H9 (cell line): ENCODE results near the gene DENND1A. TPM values are rescaled to one million over a fixed set of nuclear protein-coding genes. Genes with fewer than 3 reads are reported as not detected.

Source experiments
- DNase-seq: peaks from one replicate; pipeline ENCODE4 v3.0.0-alpha.2; 2017
- H2AFZ ChIP-seq: one replicate; pipeline ENCODE4 v1.6.1; 2013; ENCODE audit warnings: mild to moderate bottlenecking, low read length, control low read depth, moderate library complexity
- H2AK5ac ChIP-seq: 2 replicates; pipeline ENCODE4 v1.6.1; 2013; ENCODE audit warnings: low read length, control low read depth, mixed read lengths; ENCODE audit not compliant: insufficient read length
- H2BK120ac ChIP-seq: one replicate; pipeline ENCODE4 v1.6.1; 2013; ENCODE audit warnings: low read depth, mild to moderate bottlenecking, low read length, control low read depth, inconsistent platforms; ENCODE audit not compliant: poor library complexity, severe bottlenecking
- H2BK12ac ChIP-seq: 2 replicates; pipeline ENCODE4 v1.6.1; 2013; ENCODE audit warnings: low read length, control low read depth, mixed read lengths, low read depth; ENCODE audit not compliant: insufficient read length
- H2BK15ac ChIP-seq: 2 replicates; pipeline ENCODE4 v1.6.1; 2013; ENCODE audit warnings: low read depth, low read length, control low read depth
- H2BK20ac ChIP-seq: one replicate; pipeline ENCODE4 v1.6.1; 2013; ENCODE audit warnings: low read depth, mild to moderate bottlenecking, low read length, control low read depth, inconsistent platforms; ENCODE audit not compliant: poor library complexity, severe bottlenecking
- H2BK5ac ChIP-seq: 2 replicates; pipeline ENCODE4 v1.6.1; 2013; ENCODE audit warnings: low read length, control low read depth, mixed read lengths; ENCODE audit not compliant: insufficient read length
- H3K14ac ChIP-seq: 2 replicates; pipeline ENCODE4 v1.6.1; 2013; ENCODE audit warnings: low read length, control low read depth; ENCODE audit not compliant: insufficient read depth
- H3K18ac ChIP-seq: 2 replicates; pipeline ENCODE4 v1.6.1; 2013; ENCODE audit warnings: low read depth, mild to moderate bottlenecking, mixed read lengths, low read length, control low read depth; ENCODE audit not compliant: insufficient read length
- H3K23ac ChIP-seq: 2 replicates; pipeline ENCODE4 v1.6.1; 2013; ENCODE audit warnings: low read length, control low read depth, mixed read lengths, low read depth; ENCODE audit not compliant: insufficient read length
- H3K23me2 ChIP-seq: 2 replicates; pipeline ENCODE4 v1.6.1; 2013; ENCODE audit warnings: low read depth, mild to moderate bottlenecking, mixed read lengths, low read length, control low read depth; ENCODE audit not compliant: insufficient read length, poor library complexity, severe bottlenecking
- H3K27ac ChIP-seq: 2 replicates; pipeline ENCODE4 v1.5.1; 2013; ENCODE audit warnings: low read length, control low read depth, mixed read lengths, low read depth; ENCODE audit not compliant: insufficient read length
- H3K27me3 ChIP-seq: 2 replicates; pipeline ENCODE4 v1.6.1; 2013; ENCODE audit warnings: low read length, control low read depth, inconsistent platforms; ENCODE audit not compliant: insufficient read depth
- H3K4ac ChIP-seq: 2 replicates; pipeline ENCODE4 v1.6.1; 2013; ENCODE audit warnings: low read depth, mild to moderate bottlenecking, control low read depth, inconsistent platforms, low read length, moderate library complexity
- H3K4me1 ChIP-seq: 2 replicates; pipeline ENCODE4 v1.6.1; 2013; ENCODE audit warnings: low read length, control low read depth, inconsistent platforms; ENCODE audit not compliant: insufficient read depth
- H3K4me2 ChIP-seq: 2 replicates; pipeline ENCODE4 v1.6.1; 2013; ENCODE audit warnings: low read length, control low read depth, mixed read lengths; ENCODE audit not compliant: insufficient read length, insufficient read depth
- H3K56ac ChIP-seq: 2 replicates; pipeline ENCODE4 v1.6.1; 2013; ENCODE audit warnings: low read depth, mild to moderate bottlenecking, mixed read lengths, low read length, control low read depth; ENCODE audit not compliant: insufficient read length
- H3K79me1 ChIP-seq: 2 replicates; pipeline ENCODE4 v1.6.1; 2013; ENCODE audit warnings: low read depth, mild to moderate bottlenecking, moderate library complexity, low read length, control low read depth, inconsistent platforms; ENCODE audit not compliant: insufficient read depth, poor library complexity, severe bottlenecking
- H3K79me2 ChIP-seq: 2 replicates; pipeline ENCODE4 v1.6.1; 2013; ENCODE audit warnings: low read length, control low read depth, inconsistent platforms; ENCODE audit not compliant: insufficient read depth
- H3K9ac ChIP-seq: 2 replicates; pipeline ENCODE4 v1.6.1; 2013; ENCODE audit warnings: low read length, control low read depth, mixed read lengths; ENCODE audit not compliant: insufficient read length; ENCODE audit errors: extremely low read depth
- H3K9me3 ChIP-seq: one replicate; pipeline ENCODE4 v1.6.1; 2013; ENCODE audit warnings: low read depth, low read length, inconsistent platforms; ENCODE audit not compliant: control insufficient read depth
- H3T11ph ChIP-seq: one replicate; pipeline ENCODE4 v1.6.1; 2013; ENCODE audit warnings: mild to moderate bottlenecking, low read length, control low read depth, inconsistent platforms
- H4K20me1 ChIP-seq: one replicate; pipeline ENCODE4 v1.6.1; 2013; ENCODE audit not compliant: control insufficient read depth, insufficient read length, insufficient read depth
- H4K5ac ChIP-seq: 2 replicates; pipeline ENCODE4 v1.6.1; 2013; ENCODE audit warnings: low read depth, mild to moderate bottlenecking, mixed read lengths, low read length, control low read depth; ENCODE audit not compliant: insufficient read length
- H4K8ac ChIP-seq: replicated peaks from 2 replicates; pipeline ENCODE4 v1.6.1; 2013; ENCODE audit warnings: low read length, control low read depth, mixed read lengths, low read depth; ENCODE audit not compliant: insufficient read length
- H4K91ac ChIP-seq: 2 replicates; pipeline ENCODE4 v1.6.1; 2013; ENCODE audit warnings: low read depth, mild to moderate bottlenecking, moderate library complexity, mixed read lengths, low read length, control low read depth; ENCODE audit not compliant: insufficient read length
- H3K27ac Mint-ChIP-seq, 3 experiments: 2 replicates in 2 of 3; 3 replicates in 1 of 3; pipeline ENCODE4 v1.8.0; 2020 to 2021; ENCODE audit warnings: mixed read lengths in 3 of 3, mild to moderate bottlenecking in 1 of 3, moderate library complexity in 1 of 3
- H3K27me3 Mint-ChIP-seq: 2 replicates; pipeline ENCODE4 v1.8.0; 2021; ENCODE audit warnings: low read depth, mild to moderate bottlenecking, moderate library complexity, mixed read lengths
- H3K36me3 Mint-ChIP-seq, 3 experiments: 2 replicates in 2 of 3; 3 replicates in 1 of 3; pipeline ENCODE4 v1.8.0; 2020 to 2021; ENCODE audit warnings: low read depth in 3 of 3, mixed read lengths in 3 of 3; ENCODE audit not compliant: insufficient read depth in 1 of 3
- H3K4me1 Mint-ChIP-seq, 2 experiments: 2 replicates each; pipeline ENCODE4 v1.8.0; 2020; ENCODE audit warnings: mixed read lengths in 2 of 2
- H3K4me3 Mint-ChIP-seq, 2 experiments: 2 replicates in 1 of 2; 3 replicates in 1 of 2; pipeline ENCODE4 v1.8.0; 2020 to 2021; ENCODE audit warnings: mild to moderate bottlenecking in 2 of 2, mixed read lengths in 2 of 2, moderate library complexity in 1 of 2
- H3K9me3 Mint-ChIP-seq, 2 experiments: 2 replicates in 1 of 2; 3 replicates in 1 of 2; pipeline ENCODE4 v1.8.0; 2020; ENCODE audit warnings: mild to moderate bottlenecking in 2 of 2, mixed read lengths in 2 of 2, moderate library complexity in 1 of 2
- CTCF ChIP-seq: fragments of 200-600 bp; sonication (generic); conservative IDR thresholded peaks from 3 replicates; pipeline ENCODE4 v1.8.0; 2021; ENCODE audit warnings: antibody characterized with exemption, mild to moderate bottlenecking
- WGBS: extraction: QIAGEN DNeasy Blood & Tissue Kit; methylation state at CpG from one replicate; pipeline ENCODE4 v1.1.7; 2013; ENCODE audit warnings: missing lambda C conversion rate, low lambda C conversion rate, mixed read lengths; ENCODE audit not compliant: insufficient read length; ENCODE audit errors: extremely low coverage; 5-methylcytosine and 5-hydroxymethylcytosine counted together
- total RNA-seq: library from RNA; stranded (reverse); gene quantifications from 2 replicates; pipeline ENCODE4 v1.2.1, GENCODE V29; 2021

DENND1A gene
- total RNA-seq, 1 experiment from 2014 or later, result 20.4 TPM

GRCh38 chr9:123417289-123418051, 512.5 kb downstream of the DENND1A start:
- Histone ChIP-seq H3K23me2 (no peaks in the 10 kb centered on the region), H3K18ac (no peak overlapping the region), H3K9ac (no peak overlapping the region), H3K79me1 (no peaks in the 10 kb centered on the region), H4K5ac (no peak overlapping the region), H3K4me1 (peaks cover 4% of the 10 kb centered on the region; the same call in 1 of the 2 replicates), H3K4ac (no peak overlapping the region), H2BK20ac (no peak overlapping the region), H2AK5ac (no peak overlapping the region), H3K56ac (no peak overlapping the region), H2BK15ac (no peak overlapping the region), H2AFZ (no peak overlapping the region), H2BK120ac (no peak overlapping the region), H3K27ac (no peak overlapping the region), H4K8ac (no peak overlapping the region), H3K9me3 (no peaks in the 10 kb centered on the region), H3K27me3 (no peaks in the 10 kb centered on the region), H4K20me1 (no peaks in the 10 kb centered on the region), H2BK12ac (no peak overlapping the region), H3K23ac (no peak overlapping the region), H2BK5ac (no peak overlapping the region), H4K91ac (no peak overlapping the region), H3K14ac (no peak overlapping the region), H3T11ph (no peak overlapping the region), H3K4me2 (no peak overlapping the region), H3K79me2 (no peaks in the 10 kb centered on the region)
- peaks cover 31 to 52% of the 10 kb centered on the region in 2 experiments for H3K4me1 Mint-ChIP-seq
- no peak overlapping the region for H3K4me3 Mint-ChIP-seq
- H3K27me3 Mint-ChIP-seq, result no peaks in the 10 kb centered on the region; the same call in 1 of the 2 replicates
- DNase-seq, result no peak
- no CpG with 5 or more reads among the region's 5 CpGs for WGBS
- no peak for TF ChIP-seq CTCF
- peaks cover 0 to 6% (median 0%) of the 10 kb centered on the region in 3 experiments; a peak in 3 of 7 replicates for H3K36me3 Mint-ChIP-seq
- H3K27ac Mint-ChIP-seq, result no peak overlapping the region
- no peaks in the 10 kb centered on the region for H3K9me3 Mint-ChIP-seq
